Endothelial cell of umbilical vein (primary cell): ENCODE results near the gene IQSEC2. TPM values are rescaled to one million over a fixed set of nuclear protein-coding genes. Genes with fewer than 3 reads are reported as not detected.

ENCODE experiments used
- BruUV-seq: library from RNA; stranded (reverse); fragments of 400-500 nt; replicated peaks from 2 replicates; lab custom pipeline; 2021; lab: Mats Ljungman, UMichigan
- CTCF ChIA-PET: fragments of 300-600, 350-600 bp; sonication (Branson Sonifier 250); formaldehyde crosslinking; loops from one replicate; lab custom pipeline; 2021; ENCODE audit warnings: antibody characterized with exemption, inconsistent platforms; lab: Charles Lee
- POLR2A ChIA-PET: fragments of 300-600, 350-600 bp; sonication (Branson Sonifier 250); formaldehyde crosslinking; loops from one replicate; lab custom pipeline; 2021; ENCODE audit warnings: antibody characterized with exemption, inconsistent platforms; lab: Charles Lee
- DNase-seq: peaks from one replicate; pipeline ENCODE4 v3.0.0-alpha.2; 2011; ENCODE audit warnings: low read depth, low spot score
- FAIRE-seq: peaks from 2 replicates; lab custom pipeline; 2011; peaks lifted over from hg19 to GRCh38; lab: Jason Lieb, UNC
- H2AFZ ChIP-seq: 2 replicates; pipeline ENCODE4 v1.6.0; 2012; ENCODE audit warnings: low read depth, low read length, control low read depth, inconsistent platforms
- H3K27ac ChIP-seq: 2 replicates; pipeline ENCODE4 v1.5.1; 2011; ENCODE audit warnings: low read depth, mild to moderate bottlenecking, control low read depth, low read length, moderate library complexity; ENCODE audit not compliant: insufficient read depth
- H3K27me3 ChIP-seq, 2 experiments: 2 replicates each; pipeline versions ENCODE4 v1.6.0 to v1.6.1; 2011; ENCODE audit warnings: low read length in 2 of 2, mixed read lengths in 1 of 2; ENCODE audit not compliant: control insufficient read depth in 2 of 2, insufficient read depth in 2 of 2
- H3K36me3 ChIP-seq, 2 experiments: 2 replicates in 1 of 2; 3 replicates in 1 of 2; pipeline ENCODE4 v1.5.1; 2011; ENCODE audit warnings: low read length in 2 of 2, mild to moderate bottlenecking in 1 of 2, moderate library complexity in 1 of 2; ENCODE audit not compliant: control insufficient read depth in 2 of 2, insufficient read depth in 2 of 2; ENCODE audit errors: extremely low read depth in 1 of 2
- H3K4me1 ChIP-seq: 3 replicates; pipeline ENCODE4 v1.5.1; 2011; ENCODE audit warnings: mild to moderate bottlenecking, low read length; ENCODE audit not compliant: control insufficient read depth, insufficient read depth; ENCODE audit errors: extremely low read depth
- H3K4me2 ChIP-seq: 2 replicates; pipeline ENCODE4 v1.6.1; 2011; ENCODE audit warnings: low read length, control low read depth, mixed read lengths; ENCODE audit not compliant: insufficient read depth
- H3K4me3 ChIP-seq, 3 experiments: fragments of 200-600 bp in 1 of 3; sonication (generic), shearing (Covaris generic) in 1 of 3; replicated peaks in 1 of 3; 2 replicates each; pipeline ENCODE4 v1.5.1; 2011 to 2016; ENCODE audit warnings: control low read depth in 3 of 3, low read length in 3 of 3, mild to moderate bottlenecking in 2 of 3, inconsistent platforms in 1 of 3, low read depth in 1 of 3, moderate library complexity in 1 of 3; ENCODE audit not compliant: insufficient read depth in 1 of 3
- H3K79me2 ChIP-seq: 2 replicates; pipeline ENCODE4 v1.6.0; 2012; ENCODE audit warnings: low read length, inconsistent platforms; ENCODE audit not compliant: control insufficient read depth, insufficient read depth
- H3K9ac ChIP-seq: replicated peaks from 2 replicates; pipeline ENCODE3; 2011; ENCODE audit warnings: low read length, control low read depth; ENCODE audit not compliant: insufficient read depth; ENCODE audit errors: extremely low read depth
- H3K9me1 ChIP-seq: replicated peaks from 3 replicates; pipeline ENCODE4 v1.6.0; 2011; ENCODE audit warnings: mild to moderate bottlenecking, low read length; ENCODE audit not compliant: control insufficient read depth, insufficient read depth; ENCODE audit errors: extremely low read depth
- H3K9me3 ChIP-seq: replicated peaks from 2 replicates; pipeline ENCODE4 v1.5.1; 2012; ENCODE audit warnings: low read length, inconsistent platforms; ENCODE audit not compliant: control insufficient read depth, insufficient read depth
- H4K20me1 ChIP-seq: replicated peaks from 2 replicates; pipeline ENCODE3; 2011; ENCODE audit warnings: mild to moderate bottlenecking, low read length; ENCODE audit not compliant: control insufficient read depth, insufficient read depth; ENCODE audit errors: extremely low read depth
- EZH2 ChIP-seq: IDR thresholded peaks from 2 replicates; pipeline ENCODE4 v1.6.1; 2012; ENCODE audit warnings: borderline replicate concordance, low read depth, mild to moderate bottlenecking, moderate library complexity, low read length, inconsistent platforms; ENCODE audit not compliant: severe bottlenecking
- FOS ChIP-seq: IDR thresholded peaks from 2 replicates; pipeline ENCODE4 v1.6.1; 2011; ENCODE audit warnings: mild to moderate bottlenecking, low read length, moderate library complexity, borderline replicate concordance; ENCODE audit not compliant: insufficient read depth
- GATA2 ChIP-seq: IDR thresholded peaks from 2 replicates; pipeline ENCODE4 v1.7.0; 2011; ENCODE audit warnings: low read depth, mild to moderate bottlenecking, moderate library complexity, mixed read lengths, low read length; ENCODE audit not compliant: insufficient read length, insufficient read depth
- JUN ChIP-seq: IDR thresholded peaks from 2 replicates; pipeline ENCODE4 v1.6.1; 2011; ENCODE audit warnings: borderline replicate concordance, low read depth; ENCODE audit not compliant: insufficient read length, insufficient read depth
- MYC ChIP-seq: IDR thresholded peaks from one replicate; pipeline ENCODE4 v1.6.1; 2011; ENCODE audit warnings: mild to moderate bottlenecking, low read depth, low read length
- POLR2A ChIP-seq: IDR thresholded peaks from 2 replicates; pipeline ENCODE4 v1.6.1; 2012; ENCODE audit warnings: low read depth, mild to moderate bottlenecking, control low read depth, low read length
- POLR2AphosphoS5 ChIP-seq: IDR thresholded peaks from 2 replicates; pipeline ENCODE4 v1.6.1; 2012; ENCODE audit warnings: low read depth, mild to moderate bottlenecking, control low read depth, low read length, moderate library complexity; ENCODE audit not compliant: insufficient read depth
- dilution Hi-C: fragments of 300-500 bp; cut with MboI; formaldehyde crosslinking; loops from one replicate; pipeline ENCODE4 v1.15.0; 2019; ENCODE audit warnings: low sequenced_read_pairs; ENCODE audit not compliant: extremely low pct_ligation_motif_present
- intact Hi-C: fragments of 100-400 bp; cut with micrococcal nuclease; formaldehyde crosslinking; loops from one replicate; pipeline ENCODE4 v1.10.0; 2022
- polyA plus RNA-seq, 4 experiments: library from polyadenylated mRNA; depleted of rRNA in 3 of 4; stranded (reverse) in 3 of 4; unstranded in 1 of 4; fragments of >200 nt; gene quantifications; 2 replicates each; pipeline versions ENCODE4 v1.2.1 to v1.2.3, GENCODE V29; 2011 to 2012; ENCODE audit warnings: missing spikeins in 1 of 4
- total RNA-seq: library from RNA; stranded (reverse); gene quantifications from 2 replicates; pipeline ENCODE4 v1.2.3, GENCODE V29; 2021
- TF ChIP-seq, protein P1 (sequence below): IDR thresholded peaks from 2 replicates; pipeline ENCODE4 v1.6.1; 2011; ENCODE audit not compliant: insufficient read depth, insufficient read length
- TF ChIP-seq, protein P2 (sequence below), 2 donors: IDR thresholded peaks; 1 replicate in 1 of 2; 2 replicates in 1 of 2; pipeline ENCODE4 v1.5.1; 2011; ENCODE audit warnings: low read length in 2 of 2, mild to moderate bottlenecking in 2 of 2, moderate library complexity in 2 of 2, control low read depth in 1 of 2, inconsistent platforms in 1 of 2, low read depth in 1 of 2; ENCODE audit not compliant: insufficient read depth in 1 of 2; ENCODE audit errors: extremely low read depth in 1 of 2

Gene IQSEC2
- total and polyA plus RNA-seq, 2 donors (not counting 3 experiments of a cell fraction or from before 2014, with no cell fraction given) = 5.4 to 9.9 TPM

DNA sequence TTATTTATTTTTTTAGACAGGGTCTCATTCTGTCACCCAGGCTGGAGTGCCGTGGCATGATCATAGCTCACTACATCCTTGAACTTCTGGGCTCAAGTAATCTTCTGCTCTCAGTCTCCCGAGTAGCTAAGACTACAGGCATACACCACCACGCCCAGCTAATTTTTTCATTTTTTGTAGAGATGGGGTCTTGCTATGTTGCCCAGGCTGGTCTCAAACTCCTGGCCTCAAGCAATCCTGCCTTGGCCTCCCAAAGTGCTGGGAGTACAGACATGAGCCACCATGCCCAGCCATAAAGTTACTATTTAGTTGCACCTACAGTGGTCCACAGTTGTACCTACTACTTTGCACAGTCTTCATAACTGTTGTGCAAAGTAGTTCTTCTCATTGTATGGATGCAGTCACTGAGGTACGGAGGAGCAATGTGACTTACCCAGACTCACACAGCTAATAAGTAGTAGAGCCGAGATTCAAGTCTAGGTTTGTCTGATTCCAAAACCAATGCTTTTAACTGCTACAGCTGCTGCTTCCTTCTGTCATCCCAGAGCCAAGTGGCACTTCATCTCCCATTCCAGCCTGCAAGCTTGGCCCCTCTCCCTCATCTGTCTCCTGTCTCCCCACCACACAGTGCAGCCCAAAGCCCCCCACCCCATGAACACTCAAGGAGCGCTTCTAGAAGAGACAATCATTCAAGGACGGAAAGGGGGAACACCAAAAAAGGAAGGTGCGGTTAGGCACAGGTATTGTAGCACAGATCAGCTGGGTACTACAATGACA, 24.0 kb upstream of the IQSEC2 start:
- DNase-seq (no peak), FAIRE-seq (no peak)
- H3K9me1 ChIP-seq = no peaks in the 10 kb centered on the region
- dilution Hi-C loops = no loop called here
- H3K27ac ChIP-seq = no peak overlapping the region
- ChIA-PET POLR2A (no interaction called here), CTCF (interaction anchor here (3.1 kb wide), 1 partner anchor 8 kb away, joined by 10 read pairs; no protein-coding TSS in a partner anchor)
- H3K27me3 ChIP-seq = no peaks in the 10 kb centered on the region
- intact Hi-C loops = no loop called here
- H3K4me3 ChIP-seq = no peak overlapping the region
- H3K79me2 ChIP-seq = no peaks in the 10 kb centered on the region
- no peak overlapping the region for H2AFZ ChIP-seq
- no peaks in the 10 kb centered on the region for H3K4me1 ChIP-seq
- H3K4me2 ChIP-seq = no peak overlapping the region
- no peak for TF ChIP-seq MYC
- TF ChIP-seq JUN = no peak
- no peak for TF ChIP-seq GATA2
- TF ChIP-seq, protein P1, sequence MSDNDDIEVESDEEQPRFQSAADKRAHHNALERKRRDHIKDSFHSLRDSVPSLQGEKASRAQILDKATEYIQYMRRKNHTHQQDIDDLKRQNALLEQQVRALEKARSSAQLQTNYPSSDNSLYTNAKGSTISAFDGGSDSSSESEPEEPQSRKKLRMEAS = no peak
- TF ChIP-seq FOS = no peak
- no peak for TF ChIP-seq EZH2
- TF ChIP-seq, protein P2, sequence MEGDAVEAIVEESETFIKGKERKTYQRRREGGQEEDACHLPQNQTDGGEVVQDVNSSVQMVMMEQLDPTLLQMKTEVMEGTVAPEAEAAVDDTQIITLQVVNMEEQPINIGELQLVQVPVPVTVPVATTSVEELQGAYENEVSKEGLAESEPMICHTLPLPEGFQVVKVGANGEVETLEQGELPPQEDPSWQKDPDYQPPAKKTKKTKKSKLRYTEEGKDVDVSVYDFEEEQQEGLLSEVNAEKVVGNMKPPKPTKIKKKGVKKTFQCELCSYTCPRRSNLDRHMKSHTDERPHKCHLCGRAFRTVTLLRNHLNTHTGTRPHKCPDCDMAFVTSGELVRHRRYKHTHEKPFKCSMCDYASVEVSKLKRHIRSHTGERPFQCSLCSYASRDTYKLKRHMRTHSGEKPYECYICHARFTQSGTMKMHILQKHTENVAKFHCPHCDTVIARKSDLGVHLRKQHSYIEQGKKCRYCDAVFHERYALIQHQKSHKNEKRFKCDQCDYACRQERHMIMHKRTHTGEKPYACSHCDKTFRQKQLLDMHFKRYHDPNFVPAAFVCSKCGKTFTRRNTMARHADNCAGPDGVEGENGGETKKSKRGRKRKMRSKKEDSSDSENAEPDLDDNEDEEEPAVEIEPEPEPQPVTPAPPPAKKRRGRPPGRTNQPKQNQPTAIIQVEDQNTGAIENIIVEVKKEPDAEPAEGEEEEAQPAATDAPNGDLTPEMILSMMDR (IDR thresholded peaks at IDR 0.05; ENCODE audit: extremely low read depth in 1 of 2, insufficient read depth in 1 of 2, low read depth in 1 of 2, low read length in 2 of 2) = no peak
- TF ChIP-seq POLR2AphosphoS5 = no peak
- no peak for TF ChIP-seq POLR2A
- H3K36me3 ChIP-seq = no peaks in the 10 kb centered on the region
- BruUV-seq = no TSS peak
- no peak overlapping the region for H3K9ac ChIP-seq
- no peaks in the 10 kb centered on the region for H4K20me1 ChIP-seq
- no peaks in the 10 kb centered on the region for H3K9me3 ChIP-seq
